ENCODE measurements around the gene MS4A1.

DNA sequence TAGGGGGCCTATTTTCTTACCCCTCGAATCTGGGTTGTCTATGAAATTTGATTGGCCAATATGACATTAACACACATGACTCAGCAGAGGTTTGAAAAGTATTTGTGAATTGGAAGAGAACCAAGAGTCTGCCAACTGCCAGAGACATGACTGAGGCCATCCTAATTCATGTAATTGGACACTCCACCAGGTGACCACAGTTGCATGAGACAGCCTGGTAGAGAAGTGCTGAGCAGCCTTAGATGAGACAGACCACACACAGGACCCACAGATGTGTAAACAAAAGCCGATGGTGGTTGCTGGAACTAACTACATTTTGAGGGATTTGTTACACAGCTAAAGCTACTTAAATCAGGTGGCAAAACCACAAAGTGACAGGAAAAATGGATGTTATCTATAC, 27.1 kb upstream of the MS4A1 start:
- TF ChIP-seq, protein P1, sequence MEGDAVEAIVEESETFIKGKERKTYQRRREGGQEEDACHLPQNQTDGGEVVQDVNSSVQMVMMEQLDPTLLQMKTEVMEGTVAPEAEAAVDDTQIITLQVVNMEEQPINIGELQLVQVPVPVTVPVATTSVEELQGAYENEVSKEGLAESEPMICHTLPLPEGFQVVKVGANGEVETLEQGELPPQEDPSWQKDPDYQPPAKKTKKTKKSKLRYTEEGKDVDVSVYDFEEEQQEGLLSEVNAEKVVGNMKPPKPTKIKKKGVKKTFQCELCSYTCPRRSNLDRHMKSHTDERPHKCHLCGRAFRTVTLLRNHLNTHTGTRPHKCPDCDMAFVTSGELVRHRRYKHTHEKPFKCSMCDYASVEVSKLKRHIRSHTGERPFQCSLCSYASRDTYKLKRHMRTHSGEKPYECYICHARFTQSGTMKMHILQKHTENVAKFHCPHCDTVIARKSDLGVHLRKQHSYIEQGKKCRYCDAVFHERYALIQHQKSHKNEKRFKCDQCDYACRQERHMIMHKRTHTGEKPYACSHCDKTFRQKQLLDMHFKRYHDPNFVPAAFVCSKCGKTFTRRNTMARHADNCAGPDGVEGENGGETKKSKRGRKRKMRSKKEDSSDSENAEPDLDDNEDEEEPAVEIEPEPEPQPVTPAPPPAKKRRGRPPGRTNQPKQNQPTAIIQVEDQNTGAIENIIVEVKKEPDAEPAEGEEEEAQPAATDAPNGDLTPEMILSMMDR (IDR thresholded peaks at IDR 0.05) = no peak
- TF ChIP-seq POLR2A (IDR thresholded peaks at IDR 0.05) = no peak

All from right lobe of liver (tissue), 4 donors.